Lung (tissue), 12 donors: Measurements from ENCODE around the gene OXSR1. TPM values are rescaled to one million over a fixed set of nuclear protein-coding genes. Genes with fewer than 3 reads are reported as not detected.

Experiments used
- ATAC-seq: fragments of 200-7000 bp; cut with Tn5 transposase; one replicate; pipeline ENCODE4 v1.9.1; 2020; ENCODE audit warnings: moderate number of reproducible peaks; ENCODE audit not compliant: insufficient read depth, low FRiP score
- DNase-seq, 3 donors: peaks; one replicate each; pipeline ENCODE4 v3.0.0-alpha.2; 2013 to 2017
- H3K27ac ChIP-seq, 2 donors: one replicate each; pipeline ENCODE4 v1.5.1; 2013; ENCODE audit warnings: mild to moderate bottlenecking in 2 of 2, moderate library complexity in 2 of 2, control low read depth in 1 of 2, inconsistent platforms in 1 of 2, low read depth in 1 of 2, low read length in 1 of 2
- H3K27me3 ChIP-seq, 3 donors: one replicate each; pipeline ENCODE4 v1.5.1; 2013; ENCODE audit warnings: low read length in 2 of 3; ENCODE audit not compliant: control insufficient read depth in 3 of 3, insufficient read depth in 3 of 3
- H3K36me3 ChIP-seq, 4 donors: one replicate each; pipeline ENCODE4 v1.5.1; 2013; ENCODE audit warnings: low read length in 4 of 4, mild to moderate bottlenecking in 1 of 4, moderate library complexity in 1 of 4; ENCODE audit not compliant: control insufficient read depth in 4 of 4, insufficient read depth in 4 of 4
- H3K4me1 ChIP-seq, 5 donors: one replicate each; pipeline ENCODE4 v1.5.1; 2013; ENCODE audit warnings: low read length in 5 of 5, mild to moderate bottlenecking in 2 of 5, moderate library complexity in 1 of 5; ENCODE audit not compliant: control insufficient read depth in 5 of 5, insufficient read depth in 5 of 5
- H3K4me3 ChIP-seq: one replicate; pipeline ENCODE4 v1.5.1; 2013; ENCODE audit warnings: mild to moderate bottlenecking, control low read depth, moderate library complexity
- H3K9ac ChIP-seq, 2 donors: one replicate each; pipeline ENCODE4 v1.5.1; 2013; ENCODE audit warnings: low read length in 2 of 2, control low read depth in 1 of 2; ENCODE audit not compliant: insufficient read depth in 1 of 2
- H3K9me3 ChIP-seq, 4 donors: one replicate each; pipeline ENCODE4 v1.5.1; 2013; ENCODE audit warnings: low read length in 3 of 4, mild to moderate bottlenecking in 1 of 4, moderate library complexity in 1 of 4; ENCODE audit not compliant: control insufficient read depth in 4 of 4, insufficient read depth in 3 of 4
- WGBS, 2 donors: extraction: QIAGEN DNeasy Blood & Tissue Kit; methylation state at CpG; one replicate each; pipeline ENCODE4 v1.1.7; 2013; 5-methylcytosine and 5-hydroxymethylcytosine counted together
- polyA plus RNA-seq, 2 donors: library from polyadenylated mRNA; stranded (reverse); fragments of 200-250 nt; gene quantifications; one replicate each; pipeline ENCODE4 v1.2.1, GENCODE V29; 2013
- total RNA-seq, 2 donors: library from RNA; depleted of rRNA in 1 of 2; stranded (reverse); fragments of >200 nt in 1 of 2; gene quantifications; one replicate each; pipeline ENCODE4 v1.2.1, GENCODE V29; 2014 to 2021
- TF ChIP-seq, protein P1 (sequence below): IDR thresholded peaks from 2 replicates; pipeline ENCODE4 v1.5.1; 2012; ENCODE audit warnings: mild to moderate bottlenecking; ENCODE audit errors: control extremely low read depth, extremely low read depth
- donor health status: control.
- donor health status: control.
- donor health status: Bipolar disorder and iron deficiency.
- donor health status: healthy.
- donor health status: DM: yes; HTN: yes; CAD: no.

Gene OXSR1
- total and polyA plus RNA-seq, 4 donors = 11.9 to 38.9 (median 24.9) TPM

GRCh38 chr3:38276917-38277630 lies 111.7 kb downstream of the OXSR1 start:
- H3K9me3 ChIP-seq = no peaks in the 10 kb centered on the region
- H3K27me3 ChIP-seq = no peaks in the 10 kb centered on the region
- no peak overlapping the region for H3K4me3 ChIP-seq
- WGBS, 2 donors = 95 to 97% methylated on average over 12 to 13 of the region's 13 CpGs
- H3K9ac ChIP-seq = no peak overlapping the region
- DNase-seq (no peak), ATAC-seq (no peak)
- no peak overlapping the region for H3K27ac ChIP-seq
- peaks cover 0 to 8% (median 0%) of the 10 kb centered on the region in 4 donors for H3K36me3 ChIP-seq
- H3K4me1 ChIP-seq = no peaks in the 10 kb centered on the region
- TF ChIP-seq, protein P1, sequence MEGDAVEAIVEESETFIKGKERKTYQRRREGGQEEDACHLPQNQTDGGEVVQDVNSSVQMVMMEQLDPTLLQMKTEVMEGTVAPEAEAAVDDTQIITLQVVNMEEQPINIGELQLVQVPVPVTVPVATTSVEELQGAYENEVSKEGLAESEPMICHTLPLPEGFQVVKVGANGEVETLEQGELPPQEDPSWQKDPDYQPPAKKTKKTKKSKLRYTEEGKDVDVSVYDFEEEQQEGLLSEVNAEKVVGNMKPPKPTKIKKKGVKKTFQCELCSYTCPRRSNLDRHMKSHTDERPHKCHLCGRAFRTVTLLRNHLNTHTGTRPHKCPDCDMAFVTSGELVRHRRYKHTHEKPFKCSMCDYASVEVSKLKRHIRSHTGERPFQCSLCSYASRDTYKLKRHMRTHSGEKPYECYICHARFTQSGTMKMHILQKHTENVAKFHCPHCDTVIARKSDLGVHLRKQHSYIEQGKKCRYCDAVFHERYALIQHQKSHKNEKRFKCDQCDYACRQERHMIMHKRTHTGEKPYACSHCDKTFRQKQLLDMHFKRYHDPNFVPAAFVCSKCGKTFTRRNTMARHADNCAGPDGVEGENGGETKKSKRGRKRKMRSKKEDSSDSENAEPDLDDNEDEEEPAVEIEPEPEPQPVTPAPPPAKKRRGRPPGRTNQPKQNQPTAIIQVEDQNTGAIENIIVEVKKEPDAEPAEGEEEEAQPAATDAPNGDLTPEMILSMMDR = no peak

DNA sequence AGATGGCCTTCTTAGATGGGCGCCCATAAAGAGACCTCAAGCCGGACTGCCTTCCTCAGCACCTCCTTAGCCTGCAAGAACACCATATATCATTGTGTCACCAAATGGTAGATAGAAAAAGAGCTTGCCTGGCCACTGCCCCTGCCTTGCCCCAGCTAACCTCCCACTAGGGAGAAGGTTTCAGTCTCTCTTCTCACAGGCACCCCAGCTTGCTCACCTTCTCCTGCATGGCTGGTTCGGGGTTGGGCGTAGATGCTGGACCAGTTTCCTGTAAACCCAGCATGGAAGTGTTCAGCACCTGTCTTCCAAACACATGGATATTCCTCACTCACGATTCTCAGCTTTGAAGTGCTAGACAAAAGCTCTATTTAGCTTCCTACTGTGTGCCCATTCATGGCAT lies 113.5 kb downstream of the OXSR1 start:
- DNase-seq (no peak), ATAC-seq (no peak)
- H3K9ac ChIP-seq = no peak overlapping the region
- no peaks in the 10 kb centered on the region for H3K4me1 ChIP-seq
- no peak overlapping the region for H3K27ac ChIP-seq
- H3K36me3 ChIP-seq = peaks cover 0 to 8% (median 0%) of the 10 kb centered on the region in 4 donors
- 92 to 94% methylated on average over 5 of the region's 5 CpGs for whole genome bisulfite sequencing, 2 donors
- H3K27me3 ChIP-seq = no peaks in the 10 kb centered on the region
- no peaks in the 10 kb centered on the region for H3K9me3 ChIP-seq
- H3K4me3 ChIP-seq = no peak overlapping the region
- TF ChIP-seq, protein P1 = no peak

- no peak for DNase-seq
- 91 to 92% methylated on average over 14 of the region's 14 CpGs for WGBS, 2 donors
- H3K27ac ChIP-seq = no peak within 1 kb of the TSS
Measured at GRCh38 chr3:38281895-38282686, 116.8 kb downstream of the OXSR1 start, which contains the start of gene SLC22A14. TSS of gene SLC22A14 (plus strand) at chr3:38282294. CDS start at chr3:38306027, 23,733 bp downstream.

More at GRCh38 chr3:38281895-38282686, 116.8 kb downstream of the OXSR1 start, which contains the start of gene SLC22A14:
- TF ChIP-seq, protein P1 = no peak
- Histone ChIP-seq H3K36me3 (peaks cover 0 to 2% (median 0%) of the 10 kb centered on the region in 4 donors), H3K4me1 (no peaks in the 10 kb centered on the region), H3K9me3 (peaks cover 0 to 2% (median 0%) of the 10 kb centered on the region in 4 donors), H3K27me3 (no peaks in the 10 kb centered on the region), H3K4me3 (no peak within 1 kb of the TSS), H3K9ac (no peak within 1 kb of the TSS)
- ATAC-seq = no peak
